Measurements from ENCODE around the gene TTC27. TPM values are rescaled to one million over a fixed set of nuclear protein-coding genes. Genes with fewer than 3 reads are reported as not detected.
"Not testable (repeated sequence)": the region's sequence is repeated elsewhere in the genome, so short reads cannot be mapped to it uniquely, and the experiment has no call there.

Gene TTC27
- total RNA-seq, 1 donor from 2014 or later, result 12.8 TPM

- no peak for DNase-seq (ENCODE audit: extremely low read depth, low read depth, low spot score)
Observed at GRCh38 chr2:32844253-32844652, 216.4 kb downstream of the TTC27 start.

DNA sequence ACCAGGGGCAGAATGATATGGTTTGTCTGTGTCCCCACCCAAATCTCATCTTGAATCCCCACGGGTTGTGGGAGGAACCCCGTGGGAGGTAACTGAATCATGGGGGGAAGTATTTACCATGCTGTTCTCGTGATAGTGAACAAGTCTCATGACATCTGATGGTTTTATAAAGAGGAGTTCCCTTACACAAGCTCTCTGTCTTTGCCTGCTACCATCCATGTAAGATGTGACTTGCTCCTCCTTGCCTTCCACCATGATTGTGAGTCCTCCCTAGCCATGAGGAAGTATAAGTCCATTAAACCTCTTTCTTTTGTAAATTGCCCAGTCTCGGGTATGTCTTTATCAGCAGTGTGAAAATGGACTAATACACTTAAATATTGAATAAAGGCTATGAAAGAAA is 218.4 kb downstream of the TTC27 start:
- not testable (repeated sequence) for DNase-seq (ENCODE audit: extremely low read depth, low read depth, low spot score)

DNA sequence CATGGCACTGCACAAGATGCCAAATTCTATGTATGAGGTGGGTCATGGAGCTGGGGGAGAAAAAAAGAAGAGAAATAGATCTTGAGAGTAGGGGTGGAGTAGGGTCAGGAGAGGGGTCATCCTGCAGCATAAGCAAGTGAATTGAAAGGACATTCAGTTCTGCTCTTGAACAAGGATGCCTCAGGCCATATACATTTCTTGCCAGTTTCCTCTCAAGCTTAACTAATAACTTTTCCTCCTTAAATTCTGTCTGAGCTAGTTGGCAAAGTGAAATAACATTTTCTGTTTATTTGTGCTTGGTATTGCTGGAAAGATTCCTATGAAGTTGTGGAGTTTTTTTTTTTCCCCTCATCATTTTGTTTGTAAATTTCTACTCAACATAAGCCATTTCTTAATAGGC is 219.9 kb downstream of the TTC27 start:
- DNase-seq (ENCODE audit: extremely low read depth, low read depth, low spot score), result no peak

- no peak for DNase-seq (ENCODE audit: extremely low read depth, low read depth, low spot score)
Observed at GRCh38 chr2:32849456-32850194, 221.8 kb downstream of the TTC27 start.

DNA sequence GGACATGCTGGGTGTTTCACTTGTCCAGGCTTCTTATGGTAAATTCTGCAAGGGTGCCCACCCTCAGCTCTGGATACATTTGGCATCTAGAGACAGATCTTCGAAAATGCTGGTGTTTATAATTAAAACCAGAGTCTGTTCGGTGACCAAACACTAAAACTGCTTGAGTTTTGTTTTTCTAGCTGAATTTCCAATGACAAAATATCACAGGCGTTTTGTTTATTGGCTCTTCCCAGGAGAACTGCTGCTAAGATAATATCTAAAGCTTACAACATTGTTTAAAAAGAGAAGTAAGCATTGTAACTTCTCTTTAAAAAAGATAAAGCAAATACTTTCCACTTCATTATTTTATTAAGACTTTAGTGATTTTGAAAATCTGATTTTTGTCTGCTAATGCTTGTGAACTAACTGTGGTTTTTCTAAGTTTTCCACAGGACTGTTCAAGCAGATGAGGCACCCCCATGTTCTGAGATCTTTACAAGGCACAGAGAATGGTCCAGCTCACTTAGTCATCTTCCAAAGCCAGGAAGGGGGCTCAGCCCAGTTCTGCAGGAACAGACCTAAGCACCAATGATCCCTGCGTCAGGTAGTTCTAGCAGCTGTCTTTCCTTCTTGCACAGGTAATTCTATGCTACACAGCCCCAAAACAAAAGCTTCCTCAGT is 224.1 kb downstream of the TTC27 start:
- no peak for DNase-seq (ENCODE audit: extremely low read depth, low read depth, low spot score)

DNA sequence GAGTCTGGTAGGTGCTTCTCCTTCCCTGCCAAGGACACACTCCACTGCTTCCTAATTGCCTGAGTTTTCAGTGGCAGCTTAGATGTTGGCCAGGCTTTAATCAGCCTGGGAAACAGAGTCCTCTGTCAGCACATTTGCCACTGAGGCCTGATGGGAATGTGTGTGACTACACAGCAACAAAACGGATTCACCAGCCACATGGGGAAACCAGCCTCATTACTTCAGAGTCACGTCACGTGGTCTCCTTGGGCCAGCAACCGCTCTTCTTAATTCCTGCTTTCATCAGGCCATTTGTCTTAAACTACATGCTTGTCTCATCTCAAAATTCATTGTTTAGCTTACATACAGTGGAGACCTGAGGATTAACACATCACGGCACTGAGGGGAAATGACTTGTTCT is 225.0 kb downstream of the TTC27 start:
- no peak for DNase-seq (ENCODE audit: extremely low read depth, low read depth, low spot score)

DNA sequence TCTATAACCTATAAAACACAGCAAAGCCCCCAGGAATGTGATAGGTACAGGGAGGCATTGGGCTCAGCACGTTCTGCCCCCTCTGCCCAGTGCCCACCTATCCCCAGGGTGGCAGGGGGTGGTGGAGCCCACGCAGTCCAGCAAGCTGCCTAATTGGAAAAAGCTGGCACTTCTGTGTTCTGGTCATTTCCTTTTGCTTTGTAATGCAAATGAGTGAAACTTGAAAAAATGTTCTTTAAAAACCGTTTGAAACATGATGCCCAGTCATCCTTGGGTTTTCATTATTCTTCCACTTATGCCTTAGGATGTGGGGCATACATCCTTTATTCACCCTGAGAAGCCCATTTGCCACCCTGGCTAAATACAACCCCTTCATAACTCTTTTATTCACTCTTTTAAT is 229.0 kb downstream of the TTC27 start:
- no peak for DNase-seq (ENCODE audit: extremely low read depth, low read depth, low spot score)

- DNase-seq (ENCODE audit: extremely low read depth, low read depth, low spot score), result no peak
Observed at GRCh38 chr2:32858713-32859112, 230.9 kb downstream of the TTC27 start.

DNA sequence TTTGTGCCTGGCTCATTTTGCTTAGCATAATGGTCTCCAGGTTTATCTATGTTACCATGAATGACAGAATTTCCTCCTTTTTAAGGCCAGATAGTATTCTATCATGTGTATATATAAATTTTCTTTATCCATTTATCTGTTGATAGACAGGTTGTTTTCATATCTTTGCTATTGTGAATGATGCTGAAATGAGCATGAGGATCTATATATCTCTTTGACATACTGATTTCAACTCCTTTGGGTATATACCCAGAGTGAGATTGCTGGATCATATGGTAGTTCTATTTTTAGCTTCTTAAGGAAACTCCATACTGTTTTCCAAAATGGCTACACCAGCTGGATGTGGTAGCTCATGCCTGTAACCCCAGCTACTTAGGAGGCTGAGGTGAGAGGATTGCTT is 232.5 kb downstream of the TTC27 start:
- DNase-seq (ENCODE audit: extremely low read depth, low read depth, low spot score), result no peak

DNA sequence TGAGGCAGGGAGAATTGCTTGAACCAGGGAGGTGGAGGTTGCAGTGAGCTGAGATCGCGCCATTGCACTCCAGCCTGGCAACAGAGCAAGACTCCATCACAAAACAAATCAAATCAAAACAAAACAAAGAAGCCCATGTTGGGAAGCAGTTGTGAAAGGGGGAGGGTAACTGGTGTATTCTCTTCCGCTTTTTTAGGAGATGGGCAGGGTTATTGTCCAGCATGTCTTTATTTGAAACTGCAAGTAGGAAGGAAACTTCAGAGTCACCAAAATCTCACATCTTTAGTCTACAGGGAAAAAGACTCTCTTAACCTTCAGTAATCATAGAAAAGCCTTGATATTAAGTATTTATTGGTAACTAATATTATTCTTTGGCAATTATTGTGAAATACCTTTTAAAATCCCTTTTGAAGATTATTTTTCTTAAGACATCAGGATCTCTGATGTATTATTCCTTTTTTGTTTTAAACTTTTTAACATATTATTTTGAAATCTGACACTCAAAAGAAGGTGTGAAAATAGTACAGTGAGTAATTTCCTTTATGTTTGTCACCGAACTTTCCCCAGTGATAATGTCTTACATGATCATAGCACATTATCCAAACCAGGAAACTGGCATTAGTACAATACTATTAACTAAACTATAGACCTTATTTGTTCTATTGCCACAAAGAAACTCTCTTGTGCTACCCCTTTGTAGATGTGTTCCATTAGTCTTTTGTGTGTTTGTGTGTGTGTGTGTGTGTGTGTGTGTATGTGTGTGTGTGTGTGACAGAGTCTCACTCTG is 234.6 kb downstream of the TTC27 start:
- DNase-seq (ENCODE audit: extremely low read depth, low read depth, low spot score), result no peak

DNA sequence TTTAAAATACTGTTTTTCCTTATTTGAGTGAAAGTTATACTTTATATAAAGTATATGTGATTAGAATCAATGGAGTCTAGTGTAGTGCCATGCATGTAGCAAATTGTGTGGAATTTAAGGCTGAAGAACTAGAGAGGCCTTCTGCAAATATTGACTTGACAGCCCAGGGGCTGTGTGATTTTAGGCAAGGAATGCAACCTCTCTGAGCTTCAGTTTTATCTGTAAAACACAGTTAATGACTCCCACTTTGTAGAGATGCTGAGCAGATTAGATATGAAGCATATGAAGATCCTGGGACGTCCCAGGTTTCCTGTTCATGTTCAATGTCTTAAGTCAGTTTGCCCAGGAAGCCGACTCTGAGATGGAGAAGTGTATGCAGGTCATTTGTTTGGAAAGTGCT is 235.5 kb downstream of the TTC27 start:
- no peak for DNase-seq (ENCODE audit: extremely low read depth, low read depth, low spot score)

DNA sequence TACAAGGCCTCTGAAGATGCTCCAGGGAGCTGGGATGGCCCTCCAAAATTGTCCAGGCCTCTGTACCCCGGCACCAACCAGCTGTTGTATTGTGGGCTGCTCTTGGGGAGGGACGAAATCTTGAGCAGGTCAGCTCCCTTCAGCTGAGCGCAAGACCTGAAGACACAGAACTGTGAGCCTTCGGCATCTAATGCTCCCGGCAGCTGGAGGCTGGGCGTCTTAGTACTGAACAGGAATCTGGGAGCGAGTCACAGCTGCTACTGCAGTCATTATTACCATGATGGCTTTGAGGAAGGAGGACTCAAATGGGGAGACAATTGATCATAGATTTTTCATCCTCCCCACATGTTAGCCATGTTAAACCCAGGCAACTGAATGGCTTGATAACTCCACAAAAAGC is 236.0 kb downstream of the TTC27 start:
- DNase-seq (ENCODE audit: extremely low read depth, low read depth, low spot score), result no peak

DNA sequence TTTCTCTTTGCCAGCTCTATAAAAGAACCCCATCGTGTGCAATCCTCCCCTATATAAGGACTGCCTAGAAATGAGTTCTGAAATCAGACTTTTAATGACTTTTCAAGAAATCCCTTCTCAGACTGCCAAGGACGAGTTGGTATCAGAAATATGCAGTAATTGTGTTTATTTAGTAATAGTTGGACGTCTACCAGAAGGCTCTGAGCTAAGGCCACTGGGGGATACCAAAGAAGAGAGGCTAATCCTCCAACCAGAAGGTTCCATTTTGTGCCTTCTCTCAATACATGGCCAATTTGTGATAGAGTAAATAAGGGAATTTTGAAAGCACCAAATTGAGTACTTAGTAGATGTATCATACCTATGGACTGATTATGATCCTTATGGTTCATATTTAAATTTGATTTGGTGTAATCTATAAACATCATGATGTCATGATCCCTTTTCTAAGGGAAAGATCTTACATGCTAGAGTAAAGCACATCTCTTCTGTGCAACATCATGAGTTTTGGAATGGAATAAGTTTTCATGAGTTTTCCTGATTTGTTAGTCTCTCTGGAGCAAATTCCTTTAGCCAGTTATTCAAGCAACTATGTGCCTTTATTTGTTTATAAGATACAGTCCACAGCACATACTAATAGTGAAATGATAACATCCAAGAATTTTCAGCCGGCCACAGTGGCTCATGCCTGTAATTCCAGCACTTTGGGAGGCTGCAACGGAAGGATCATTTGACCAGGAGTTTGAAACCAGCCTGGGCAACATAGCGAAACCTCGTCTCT is 236.7 kb downstream of the TTC27 start:
- no peak for DNase-seq (ENCODE audit: extremely low read depth, low read depth, low spot score)

- DNase-seq (ENCODE audit: extremely low read depth, low read depth, low spot score), result no peak
Observed at GRCh38 chr2:32865399-32866068, 237.7 kb downstream of the TTC27 start.

DNA sequence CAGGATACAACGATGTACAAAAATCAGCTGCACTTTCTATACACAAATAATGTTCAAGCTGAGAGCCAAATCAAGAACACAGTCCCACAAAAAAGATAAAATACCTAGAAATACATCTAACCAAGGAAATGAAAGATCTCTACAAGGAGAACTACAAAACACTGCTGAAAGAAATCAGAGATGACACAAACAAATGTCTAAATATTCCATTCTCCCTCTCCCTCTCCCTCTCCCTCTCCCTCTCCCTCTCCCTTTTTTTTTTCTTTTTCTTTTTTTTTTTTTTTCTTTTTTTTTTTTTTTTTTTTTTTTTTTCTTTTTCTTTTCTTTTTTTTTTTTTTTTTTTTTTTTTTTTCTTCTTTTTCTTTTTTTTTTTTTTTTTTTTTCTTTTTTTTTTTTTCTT is 238.6 kb downstream of the TTC27 start:
- DNase-seq (ENCODE audit: extremely low read depth, low read depth, low spot score), result not testable (repeated sequence)
